BE2C (cell line): ENCODE measurements around the gene ZCCHC24.

Source experiments
- DNase-seq: peaks from one replicate; pipeline ENCODE4 v3.0.0-alpha.2; 2020
- H3K27me3 ChIP-seq: fragments of 250-450 bp; sonication (Bioruptor Pico); 2 replicates; pipeline ENCODE4 v1.5.1; 2020; ENCODE audit warnings: mild to moderate bottlenecking
- H3K36me3 ChIP-seq: fragments of 250-450 bp; sonication (Bioruptor Pico); 2 replicates; pipeline ENCODE4 v1.5.1; 2020; ENCODE audit warnings: mild to moderate bottlenecking
- H3K4me1 ChIP-seq: fragments of 250-450 bp; sonication (Bioruptor Pico); 2 replicates; pipeline ENCODE4 v1.5.1; 2020
- H3K4me3 ChIP-seq: 2 replicates; pipeline ENCODE4 v1.5.1; 2011; ENCODE audit warnings: low read depth, low read length
- H3K9me3 ChIP-seq: fragments of 250-450 bp; sonication (Bioruptor Pico); 2 replicates; pipeline ENCODE4 v1.5.1; 2020
- TF ChIP-seq, protein P1 (sequence below): IDR thresholded peaks from 2 replicates; pipeline ENCODE4 v1.5.1; 2012; ENCODE audit warnings: mild to moderate bottlenecking, low read depth, low read length

ZCCHC24 gene

DNA sequence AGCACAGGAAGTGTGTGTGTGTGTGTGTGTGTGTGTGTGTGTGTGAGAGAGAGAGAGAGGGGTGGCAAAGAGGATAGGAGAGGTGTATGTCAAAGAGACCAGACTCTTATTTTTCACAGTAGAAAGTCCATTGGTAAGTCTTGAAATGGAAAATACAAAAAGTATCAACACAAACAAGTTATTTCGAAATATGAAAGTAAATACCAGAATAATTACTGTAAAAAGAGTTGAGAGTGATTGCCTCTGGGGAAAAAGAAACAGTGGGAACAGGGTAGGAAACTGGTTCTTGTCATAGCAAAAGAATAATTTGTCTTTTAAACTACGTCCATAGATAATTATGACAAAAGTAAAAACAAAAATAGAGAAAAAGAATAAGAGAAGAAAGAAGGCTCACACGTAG is 37.9 kb upstream of the ZCCHC24 start:
- no peaks in the 10 kb centered on the region for H3K36me3 ChIP-seq
- TF ChIP-seq, protein P1, sequence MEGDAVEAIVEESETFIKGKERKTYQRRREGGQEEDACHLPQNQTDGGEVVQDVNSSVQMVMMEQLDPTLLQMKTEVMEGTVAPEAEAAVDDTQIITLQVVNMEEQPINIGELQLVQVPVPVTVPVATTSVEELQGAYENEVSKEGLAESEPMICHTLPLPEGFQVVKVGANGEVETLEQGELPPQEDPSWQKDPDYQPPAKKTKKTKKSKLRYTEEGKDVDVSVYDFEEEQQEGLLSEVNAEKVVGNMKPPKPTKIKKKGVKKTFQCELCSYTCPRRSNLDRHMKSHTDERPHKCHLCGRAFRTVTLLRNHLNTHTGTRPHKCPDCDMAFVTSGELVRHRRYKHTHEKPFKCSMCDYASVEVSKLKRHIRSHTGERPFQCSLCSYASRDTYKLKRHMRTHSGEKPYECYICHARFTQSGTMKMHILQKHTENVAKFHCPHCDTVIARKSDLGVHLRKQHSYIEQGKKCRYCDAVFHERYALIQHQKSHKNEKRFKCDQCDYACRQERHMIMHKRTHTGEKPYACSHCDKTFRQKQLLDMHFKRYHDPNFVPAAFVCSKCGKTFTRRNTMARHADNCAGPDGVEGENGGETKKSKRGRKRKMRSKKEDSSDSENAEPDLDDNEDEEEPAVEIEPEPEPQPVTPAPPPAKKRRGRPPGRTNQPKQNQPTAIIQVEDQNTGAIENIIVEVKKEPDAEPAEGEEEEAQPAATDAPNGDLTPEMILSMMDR: no peak
- H3K4me3 ChIP-seq: no peak overlapping the region
- no peaks in the 10 kb centered on the region for H3K9me3 ChIP-seq
- H3K4me1 ChIP-seq: peaks cover 6% of the 10 kb centered on the region
- DNase-seq: no peak
- H3K27me3 ChIP-seq: no peaks in the 10 kb centered on the region

DNA sequence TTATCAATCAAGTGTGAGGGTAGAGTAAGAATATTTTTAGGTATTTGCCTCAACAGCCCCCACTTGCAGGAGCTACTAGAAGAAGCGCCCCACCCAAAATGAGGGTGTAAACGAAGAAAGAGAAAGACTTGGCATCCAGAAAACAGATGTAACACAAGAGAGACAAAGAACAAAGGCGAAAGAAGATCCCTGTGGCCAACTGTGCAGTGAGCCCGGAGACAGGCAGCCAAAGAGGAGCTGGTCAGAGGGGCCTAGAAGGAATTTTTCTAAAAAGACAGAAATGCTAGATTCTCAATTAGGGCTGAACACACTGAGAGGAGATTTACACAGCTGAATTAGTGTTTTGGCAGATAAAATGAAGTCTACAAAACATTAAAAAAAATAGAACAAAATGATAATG is 37.3 kb upstream of the ZCCHC24 start:
- no peak overlapping the region for H3K4me3 ChIP-seq
- TF ChIP-seq, protein P1: no peak

DNA sequence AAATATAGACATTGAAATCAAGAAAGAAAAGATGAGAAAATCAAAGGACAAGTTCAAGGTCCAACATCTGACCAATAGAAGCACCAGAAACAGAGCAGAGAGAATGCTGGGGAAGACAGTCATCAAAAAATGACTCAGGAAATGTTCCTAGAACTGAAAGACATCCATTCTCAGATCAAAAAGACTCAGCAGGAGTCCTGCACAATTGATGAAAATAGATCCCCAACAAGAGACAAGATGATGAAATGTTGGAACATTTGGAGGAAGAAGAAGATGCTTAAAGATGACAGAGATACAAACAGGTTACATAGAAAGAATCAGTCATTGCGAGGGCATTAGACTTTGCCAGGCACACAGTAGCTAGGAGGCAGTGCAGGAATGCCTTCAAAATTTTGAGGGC is 36.9 kb upstream of the ZCCHC24 start:
- no peak for DNase-seq
- Histone ChIP-seq H3K4me3 (no peak overlapping the region), H3K4me1 (peaks cover 6% of the 10 kb centered on the region), H3K27me3 (no peaks in the 10 kb centered on the region), H3K9me3 (no peaks in the 10 kb centered on the region), H3K36me3 (no peaks in the 10 kb centered on the region)
- TF ChIP-seq, protein P1: no peak

More for the DNA sequence above, 37.3 kb upstream of the ZCCHC24 start:
- DNase-seq: no peak
- Histone ChIP-seq H3K9me3 (no peaks in the 10 kb centered on the region), H3K36me3 (no peaks in the 10 kb centered on the region), H3K4me1 (peaks cover 6% of the 10 kb centered on the region), H3K27me3 (no peaks in the 10 kb centered on the region)

DNA sequence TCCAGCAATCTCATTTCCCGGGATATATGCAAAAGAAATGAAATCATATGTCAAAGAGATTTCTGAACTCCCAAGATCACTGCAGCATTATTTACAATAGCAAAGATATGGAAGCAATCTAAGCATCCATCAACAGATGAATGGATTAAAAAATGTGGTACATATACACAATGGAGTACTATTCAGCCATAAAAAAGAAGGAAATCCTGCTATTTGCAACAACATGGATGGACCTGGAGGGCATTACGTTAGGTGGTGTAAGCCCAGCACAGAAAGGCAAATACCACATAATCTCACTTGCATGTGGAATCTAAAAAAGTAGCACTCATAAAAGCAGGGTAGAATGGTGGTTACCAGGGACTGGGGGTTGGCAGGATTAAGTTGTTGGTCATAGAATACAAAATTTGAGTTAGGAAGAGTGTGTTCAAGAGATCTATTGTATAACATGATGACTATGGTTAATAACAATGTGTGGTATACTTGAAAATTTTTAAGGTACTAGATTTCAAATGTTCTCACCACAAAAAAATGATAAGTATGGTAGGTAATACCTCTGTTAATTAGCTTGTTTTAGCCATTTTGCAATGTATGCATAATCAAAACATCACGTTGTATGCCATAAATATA is 34.0 kb upstream of the ZCCHC24 start:
- no peaks in the 10 kb centered on the region for H3K9me3 ChIP-seq
- H3K27me3 ChIP-seq: no peaks in the 10 kb centered on the region
- DNase-seq: no peak
- H3K4me3 ChIP-seq: no peak overlapping the region
- TF ChIP-seq, protein P1: no peak
- H3K4me1 ChIP-seq: peaks cover 6% of the 10 kb centered on the region
- H3K36me3 ChIP-seq: no peaks in the 10 kb centered on the region

DNA sequence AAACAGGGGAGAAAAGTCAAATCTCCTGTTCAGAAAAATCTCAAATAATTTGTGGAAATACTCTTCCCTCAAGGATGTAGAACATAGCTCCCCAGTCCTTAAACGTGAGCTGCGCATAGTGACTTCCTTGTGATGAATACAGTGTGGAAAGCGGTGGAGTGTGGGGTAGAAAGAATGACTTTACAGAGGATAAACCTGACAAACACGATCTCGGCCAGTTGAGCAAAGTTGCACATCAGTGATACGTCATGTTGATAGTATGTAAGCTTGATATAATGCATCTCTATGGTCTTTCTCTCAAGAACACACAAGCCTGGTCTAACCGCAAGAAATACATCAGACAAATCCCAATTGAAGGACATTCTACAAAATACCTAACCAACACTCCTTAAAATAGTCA is 32.0 kb upstream of the ZCCHC24 start:
- H3K4me3 ChIP-seq: no peak overlapping the region
- H3K27me3 ChIP-seq: no peaks in the 10 kb centered on the region
- no peaks in the 10 kb centered on the region for H3K4me1 ChIP-seq
- no peaks in the 10 kb centered on the region for H3K9me3 ChIP-seq
- DNase-seq: no peak
- TF ChIP-seq, protein P1: no peak
- H3K36me3 ChIP-seq: no peaks in the 10 kb centered on the region

DNA sequence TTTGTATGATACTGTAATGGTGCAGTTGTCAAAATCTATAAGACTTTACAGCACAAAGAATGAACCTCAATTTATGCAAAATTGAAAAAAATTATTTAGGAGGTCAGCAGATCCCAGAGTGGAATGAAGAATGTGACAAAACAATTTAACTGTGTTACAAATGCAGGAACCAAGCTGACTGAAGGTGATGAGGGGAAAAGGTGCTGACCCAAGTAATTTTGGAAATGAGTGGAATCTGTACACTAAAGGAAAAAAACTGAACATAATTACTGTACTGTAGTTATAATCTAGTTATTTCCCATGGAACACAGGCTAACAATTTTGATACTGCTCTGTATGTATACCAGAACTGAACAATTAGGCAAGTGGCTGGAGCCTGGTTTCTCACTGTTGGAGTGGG is 31.2 kb upstream of the ZCCHC24 start:
- Histone ChIP-seq H3K36me3 (no peaks in the 10 kb centered on the region), H3K27me3 (no peaks in the 10 kb centered on the region), H3K4me1 (no peaks in the 10 kb centered on the region), H3K4me3 (no peak overlapping the region), H3K9me3 (no peaks in the 10 kb centered on the region)
- TF ChIP-seq, protein P1: no peak
- DNase-seq: no peak
